ENCODE results near the gene ZIC5. TPM values are rescaled to one million over a fixed set of nuclear protein-coding genes. Genes with fewer than 3 reads are reported as not detected.

Gene ZIC5
- total and polyA plus RNA-seq, 4 donors, result not detected

- DNase-seq (peak; percentile 60 to 85 (median 62)), ATAC-seq (ENCODE audit: insufficient read depth, low FRiP score) (no peak)
- TF ChIP-seq CTCF (IDR thresholded peaks at IDR 0.05; ENCODE audit: control extremely low read depth, extremely low read depth), result no peak
- WGBS, 2 donors, result 6 to 13% methylated on average over 21 of the region's 21 CpGs
- Histone ChIP-seq H3K27ac (ENCODE audit: low read depth in 1 of 2, low read length in 1 of 2) (no peak overlapping the region), H3K4me3 (no peak overlapping the region), H3K4me1 (ENCODE audit: control insufficient read depth in 5 of 5, insufficient read depth in 5 of 5, low read length in 5 of 5) (peaks cover 0 to 4% (median 0%) of the 10 kb centered on the region in 5 donors), H3K36me3 (ENCODE audit: control insufficient read depth in 4 of 4, insufficient read depth in 4 of 4, low read length in 4 of 4) (no peaks in the 10 kb centered on the region), H3K27me3 (ENCODE audit: control insufficient read depth in 3 of 3, insufficient read depth in 3 of 3, low read length in 2 of 3) (peaks cover 4 to 89% (median 87%) of the 10 kb centered on the region in 3 donors), H3K9ac (ENCODE audit: insufficient read depth in 1 of 2, low read length in 2 of 2) (no peak overlapping the region), H3K9me3 (ENCODE audit: control insufficient read depth in 4 of 4, insufficient read depth in 3 of 4, low read length in 3 of 4) (peaks cover 0 to 10% (median 1%) of the 10 kb centered on the region in 4 donors)
These were observed 24.2 kb upstream of the ZIC5 start for GRCh38 chr13:99995589-99996380.

GRCh38 chr13:99995104-99995588 is 23.6 kb upstream of the ZIC5 start:
- DNase-seq, result no peak
- H3K36me3 ChIP-seq (ENCODE audit: control insufficient read depth in 4 of 4, insufficient read depth in 4 of 4, low read length in 4 of 4), result no peaks in the 10 kb centered on the region
- no peak overlapping the region for H3K27ac ChIP-seq (ENCODE audit: low read depth in 1 of 2, low read length in 1 of 2)
- no peak for TF ChIP-seq CTCF (IDR thresholded peaks at IDR 0.05; ENCODE audit: control extremely low read depth, extremely low read depth)
- H3K9me3 ChIP-seq (ENCODE audit: control insufficient read depth in 4 of 4, insufficient read depth in 3 of 4, low read length in 3 of 4), result peaks cover 0 to 13% (median 1%) of the 10 kb centered on the region in 4 donors
- WGBS, 2 donors, result 17 to 21% methylated on average over 3 of the region's 3 CpGs
- no peak overlapping the region for H3K4me3 ChIP-seq
- H3K4me1 ChIP-seq (ENCODE audit: control insufficient read depth in 5 of 5, insufficient read depth in 5 of 5, low read length in 5 of 5), result peaks cover 0 to 4% (median 0%) of the 10 kb centered on the region in 5 donors
- ATAC-seq (ENCODE audit: insufficient read depth, low FRiP score), result no peak
- H3K27me3 ChIP-seq (ENCODE audit: control insufficient read depth in 3 of 3, insufficient read depth in 3 of 3, low read length in 2 of 3), result peaks cover 4 to 92% (median 91%) of the 10 kb centered on the region in 3 donors
- H3K9ac ChIP-seq (ENCODE audit: insufficient read depth in 1 of 2, low read length in 2 of 2), result no peak overlapping the region

GRCh38 chr13:99994638-99995020 is 23.1 kb upstream of the ZIC5 start:
- ATAC-seq (ENCODE audit: insufficient read depth, low FRiP score), result no peak
- DNase-seq, result peak in 1 of 3 donors; percentile 58
- WGBS, 2 donors, result 22 to 29% methylated on average over 1 of the region's 1 CpG
- no peak for TF ChIP-seq CTCF (IDR thresholded peaks at IDR 0.05; ENCODE audit: control extremely low read depth, extremely low read depth)
- Histone ChIP-seq H3K4me3 (no peak overlapping the region), H3K36me3 (ENCODE audit: control insufficient read depth in 4 of 4, insufficient read depth in 4 of 4, low read length in 4 of 4) (no peaks in the 10 kb centered on the region), H3K9me3 (ENCODE audit: control insufficient read depth in 4 of 4, insufficient read depth in 3 of 4, low read length in 3 of 4) (peaks cover 0 to 15% (median 1%) of the 10 kb centered on the region in 4 donors), H3K4me1 (ENCODE audit: control insufficient read depth in 5 of 5, insufficient read depth in 5 of 5, low read length in 5 of 5) (peaks cover 0 to 4% (median 0%) of the 10 kb centered on the region in 5 donors), H3K27me3 (ENCODE audit: control insufficient read depth in 3 of 3, insufficient read depth in 3 of 3, low read length in 2 of 3) (peaks cover 4 to 94% (median 94%) of the 10 kb centered on the region in 3 donors), H3K9ac (ENCODE audit: insufficient read depth in 1 of 2, low read length in 2 of 2) (no peak overlapping the region), H3K27ac (ENCODE audit: low read depth in 1 of 2, low read length in 1 of 2) (no peak overlapping the region)
